Fibroblast of peridontal ligament (primary cell): ENCODE data around the gene LRRC47.

ENCODE experiments used
- DNase-seq: peaks from one replicate; pipeline ENCODE4 v3.0.0-alpha.2; 2010; ENCODE audit errors: extremely low read depth

The LRRC47 gene

DNA sequence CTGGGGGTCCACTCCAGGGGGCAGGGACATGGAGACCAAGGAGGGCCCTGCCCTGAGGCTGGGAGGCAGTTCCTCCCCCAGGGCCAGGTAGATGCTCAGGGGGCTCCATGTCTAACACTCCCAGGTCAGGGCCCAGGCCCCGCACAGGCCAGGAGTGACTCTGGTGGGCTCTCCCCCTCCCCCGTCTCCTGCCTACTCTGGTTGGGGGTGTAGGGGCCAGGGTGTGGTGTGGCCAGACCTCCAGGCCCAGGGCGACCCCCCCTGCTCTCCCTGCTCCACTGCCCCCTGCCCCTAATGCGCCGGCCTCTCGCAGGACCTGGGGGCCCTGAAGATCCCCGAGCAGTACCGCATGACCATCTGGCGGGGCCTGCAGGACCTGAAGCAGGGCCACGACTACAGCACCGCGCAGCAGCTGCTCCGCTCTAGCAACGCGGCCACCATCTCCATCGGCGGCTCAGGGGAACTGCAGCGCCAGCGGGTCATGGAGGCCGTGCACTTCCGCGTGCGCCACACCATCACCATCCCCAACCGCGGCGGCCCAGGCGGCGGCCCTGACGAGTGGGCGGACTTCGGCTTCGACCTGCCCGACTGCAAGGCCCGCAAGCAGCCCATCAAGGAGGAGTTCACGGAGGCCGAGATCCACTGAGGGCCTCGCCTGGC, 63.7 kb downstream of the LRRC47 start:
- no peak for DNase-seq

GRCh38 chr1:3731583-3732433, 64.5 kb downstream of the LRRC47 start:
- DNase-seq, result no peak

DNA sequence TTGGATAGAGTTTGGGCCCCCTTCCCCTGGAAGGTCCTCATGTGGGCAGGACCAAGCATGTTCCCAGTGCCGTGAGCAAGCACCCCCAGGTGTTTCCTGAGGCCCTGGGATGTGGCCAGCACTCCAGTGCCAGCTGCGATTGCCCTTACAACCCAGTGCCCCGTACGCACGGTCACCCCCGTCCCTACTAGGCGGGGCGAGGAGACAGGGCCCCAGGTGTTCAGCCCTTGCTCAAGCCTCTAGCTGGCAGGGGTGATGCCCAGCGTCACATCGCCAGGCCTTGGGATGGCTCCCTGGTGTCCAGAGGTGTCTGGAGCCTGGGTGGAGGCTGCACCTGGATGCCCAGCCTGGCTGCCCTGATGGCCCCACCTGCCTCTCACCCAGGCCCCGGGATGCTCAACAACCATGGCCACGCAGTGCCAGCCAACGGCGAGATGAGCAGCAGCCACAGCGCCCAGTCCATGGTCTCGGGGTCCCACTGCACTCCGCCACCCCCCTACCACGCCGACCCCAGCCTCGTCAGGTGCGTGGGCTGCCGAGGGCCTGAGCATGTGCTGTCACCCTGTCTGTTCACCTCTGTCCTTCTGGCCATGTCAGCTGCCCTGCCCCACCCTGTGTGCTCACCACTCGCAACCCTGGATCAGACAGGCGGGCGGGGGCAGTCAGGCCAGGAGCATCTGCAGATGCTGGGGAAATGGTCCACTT, 65.6 kb downstream of the LRRC47 start:
- no peak for DNase-seq

DNA sequence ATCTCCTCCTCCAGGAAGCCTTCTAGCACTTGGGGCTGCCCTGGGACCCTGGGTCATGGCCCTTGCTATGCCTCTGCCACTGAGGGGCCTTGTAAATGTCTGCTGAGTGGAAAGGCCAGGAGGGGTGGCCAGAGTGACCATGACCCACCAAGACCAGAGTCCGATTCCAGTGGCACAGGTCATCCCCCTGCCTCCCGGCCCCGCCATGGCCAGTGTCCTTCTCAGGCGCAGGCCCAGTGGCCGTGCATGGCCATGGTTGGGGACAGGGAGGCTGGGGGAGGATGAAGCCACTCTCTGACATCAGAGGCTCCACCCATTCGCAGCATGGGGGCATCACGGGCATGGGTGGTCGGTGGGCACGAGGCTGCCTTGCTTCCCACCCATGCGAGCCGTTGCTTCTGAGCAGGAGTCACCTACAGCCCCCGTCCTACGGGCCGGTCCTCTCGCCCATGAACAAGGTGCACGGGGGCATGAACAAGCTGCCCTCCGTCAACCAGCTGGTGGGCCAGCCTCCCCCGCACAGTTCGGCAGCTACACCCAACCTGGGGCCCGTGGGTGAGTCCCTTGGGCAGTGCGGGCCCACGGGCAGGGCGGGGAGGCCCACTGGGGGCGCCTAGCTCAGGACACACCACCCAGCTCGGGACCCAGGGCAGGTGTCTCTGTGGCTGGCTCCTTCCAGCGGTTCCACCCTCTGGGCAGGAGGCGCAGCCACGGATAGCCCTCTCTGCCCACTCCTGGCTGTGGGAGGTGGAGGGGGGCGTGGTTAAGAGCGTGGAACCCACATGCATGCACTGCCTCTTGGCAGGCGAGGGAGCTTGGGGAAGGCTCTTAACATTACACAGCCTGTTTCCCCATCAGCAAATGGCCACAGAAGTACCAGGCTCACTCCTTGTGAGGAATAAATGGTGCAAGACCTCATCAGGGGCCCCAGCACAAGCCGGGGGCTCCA, 66.4 kb downstream of the LRRC47 start:
- peak; percentile 13 for DNase-seq
